Right lobe of liver (tissue), 4 donors: Measurements from ENCODE around the gene EFNA5.

Experiments used
- POLR2A ChIP-seq: fragments of 450-650 bp; IDR thresholded peaks from one replicate; pipeline ENCODE4 v1.6.1; 2017; ENCODE audit warnings: antibody characterized with exemption, mild to moderate bottlenecking
- TF ChIP-seq, protein P1 (sequence below), 4 donors: fragments of 200-600 bp in 3 of 4; fragments of 450-650 bp in 1 of 4; IDR thresholded peaks; one replicate each; pipeline versions ENCODE4 v1.5.1 to v1.8.0; 2016 to 2022; ENCODE audit warnings: antibody characterized with exemption in 4 of 4, mild to moderate bottlenecking in 2 of 4
- donor health status: DM: no; HTN: no; CAD: no.
- donor health status: DM: no; HTN: no; CAD: no.
- donor health status: DM: no; HTN: yes; CAD: no.

DNA sequence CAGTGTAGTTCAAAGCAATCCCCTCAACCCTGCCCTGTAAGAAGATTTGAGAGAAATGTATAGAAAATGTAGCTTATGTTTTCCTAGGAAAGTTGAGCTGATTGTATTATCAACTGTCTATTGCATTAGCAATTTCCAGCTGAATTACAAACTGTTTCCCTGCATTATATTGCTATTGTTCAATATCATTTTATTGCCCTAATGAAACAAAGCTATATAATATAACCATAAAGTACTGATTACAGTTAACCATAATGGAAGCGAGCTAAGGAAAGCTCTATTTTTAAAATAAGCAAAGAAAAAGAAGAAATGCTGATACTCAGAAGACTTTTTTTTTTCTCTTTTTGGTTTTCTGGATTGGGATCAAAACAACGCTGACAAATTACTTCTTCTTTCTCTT lies 228.3 kb downstream of the EFNA5 start:
- TF ChIP-seq, protein P1, sequence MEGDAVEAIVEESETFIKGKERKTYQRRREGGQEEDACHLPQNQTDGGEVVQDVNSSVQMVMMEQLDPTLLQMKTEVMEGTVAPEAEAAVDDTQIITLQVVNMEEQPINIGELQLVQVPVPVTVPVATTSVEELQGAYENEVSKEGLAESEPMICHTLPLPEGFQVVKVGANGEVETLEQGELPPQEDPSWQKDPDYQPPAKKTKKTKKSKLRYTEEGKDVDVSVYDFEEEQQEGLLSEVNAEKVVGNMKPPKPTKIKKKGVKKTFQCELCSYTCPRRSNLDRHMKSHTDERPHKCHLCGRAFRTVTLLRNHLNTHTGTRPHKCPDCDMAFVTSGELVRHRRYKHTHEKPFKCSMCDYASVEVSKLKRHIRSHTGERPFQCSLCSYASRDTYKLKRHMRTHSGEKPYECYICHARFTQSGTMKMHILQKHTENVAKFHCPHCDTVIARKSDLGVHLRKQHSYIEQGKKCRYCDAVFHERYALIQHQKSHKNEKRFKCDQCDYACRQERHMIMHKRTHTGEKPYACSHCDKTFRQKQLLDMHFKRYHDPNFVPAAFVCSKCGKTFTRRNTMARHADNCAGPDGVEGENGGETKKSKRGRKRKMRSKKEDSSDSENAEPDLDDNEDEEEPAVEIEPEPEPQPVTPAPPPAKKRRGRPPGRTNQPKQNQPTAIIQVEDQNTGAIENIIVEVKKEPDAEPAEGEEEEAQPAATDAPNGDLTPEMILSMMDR (IDR thresholded peaks at IDR 0.05): no peak
- TF ChIP-seq POLR2A: no peak
